Stimulated activated CD8-positive, alpha-beta memory T cell treated with anti-CD3 and anti-CD28 coated beads, Interleukin-4, amount 100 ng/mL, for 1 hour (primary cell): ENCODE data around the gene EFS.

Experiments
- DNase-seq, 2 donors: peaks; one replicate each; pipeline ENCODE4 v3.0.0-alpha.2; 2020; ENCODE audit warnings: low read depth in 2 of 2, low spot score in 1 of 2

The EFS gene

DNA sequence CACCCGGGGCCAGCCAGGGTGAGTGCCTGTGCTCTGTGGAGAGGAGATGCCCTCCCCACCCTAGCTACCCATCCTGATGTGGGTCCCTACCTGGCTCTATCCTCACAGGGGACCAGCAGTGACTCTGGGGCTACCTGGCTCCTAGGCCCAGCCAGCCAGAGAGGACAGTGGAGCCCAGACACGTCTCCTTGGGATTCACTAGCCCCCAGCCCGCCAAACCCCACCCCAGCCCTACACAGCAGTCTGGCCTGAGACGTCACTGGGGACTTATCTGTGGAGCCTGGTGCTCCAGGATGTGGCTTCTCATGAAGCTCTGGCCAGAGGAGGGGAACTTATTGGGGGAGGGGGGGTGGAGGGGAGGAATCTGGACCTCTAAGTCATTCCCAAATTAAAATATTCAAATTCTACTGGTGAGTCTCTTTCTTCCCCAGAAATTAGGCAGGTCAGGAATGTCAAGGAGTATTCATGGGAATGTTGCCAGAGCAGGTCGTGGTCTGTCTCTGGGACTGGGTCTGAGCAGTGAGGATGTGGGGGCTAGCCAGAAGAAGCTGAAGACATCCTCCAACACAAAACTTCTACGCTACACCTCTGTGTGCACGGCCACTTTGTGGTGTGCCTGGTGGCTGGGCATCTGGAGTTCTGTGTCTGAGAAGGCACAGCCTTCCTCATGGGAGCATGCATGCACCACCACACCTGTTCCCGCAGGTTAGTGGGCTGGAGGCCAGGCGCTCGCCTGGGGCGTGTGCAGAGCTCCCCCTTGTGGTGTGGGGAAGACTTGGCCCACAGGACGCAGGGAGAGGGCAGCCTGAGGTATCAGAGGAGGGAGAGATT is 14.6 kb upstream of the EFS start:
- peak; percentile 22 to 39 for DNase-seq

- no peak for DNase-seq
These were observed 13.7 kb upstream of the EFS start for GRCh38 chr14:23378612-23379220.

DNA sequence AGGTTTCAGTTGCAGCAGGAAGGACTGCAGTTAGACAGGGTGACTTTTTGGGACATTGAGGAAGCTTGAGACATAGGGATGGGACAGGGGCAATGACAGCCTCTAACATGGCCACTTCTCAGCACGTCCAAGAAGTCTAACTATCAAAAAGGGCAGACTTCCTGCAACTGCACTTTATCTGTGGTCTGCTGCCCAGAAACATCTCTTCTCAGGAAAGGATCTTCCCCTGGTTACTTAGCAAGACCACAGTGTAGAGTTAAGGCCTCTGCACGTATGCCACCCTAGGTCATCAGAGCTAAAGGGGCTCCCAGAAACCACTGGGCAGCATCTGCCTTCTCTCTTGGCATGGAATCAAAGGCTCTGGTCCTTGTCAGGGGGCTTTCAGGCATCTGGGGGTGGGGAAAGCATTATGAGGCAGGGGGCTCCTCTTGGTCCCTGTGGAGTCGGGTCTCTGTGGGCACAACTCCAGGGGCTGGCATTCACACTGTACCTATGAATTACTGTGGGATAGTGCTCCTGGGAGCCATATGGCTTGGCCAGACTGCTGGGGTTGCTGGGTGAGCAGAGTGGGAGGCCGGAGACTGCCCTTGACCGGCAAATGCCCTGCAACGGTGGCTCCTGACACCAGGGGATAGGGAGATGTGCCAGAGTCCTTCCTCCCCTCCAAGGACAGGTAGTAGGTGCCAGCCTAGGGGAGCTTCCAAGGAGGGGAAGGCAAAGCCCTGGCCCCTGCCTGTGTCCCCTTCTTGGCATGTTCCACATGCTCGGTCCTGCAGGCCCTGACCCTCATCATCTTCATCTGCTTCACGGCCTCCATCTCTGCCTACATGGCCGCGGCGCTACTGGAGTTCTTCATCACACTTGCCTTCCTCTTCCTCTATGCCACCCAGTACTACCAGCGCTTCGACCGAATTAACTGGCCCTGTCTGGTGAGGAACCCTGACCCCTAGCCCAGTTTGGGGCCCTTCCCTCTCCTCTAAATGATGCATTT is 12.9 kb upstream of the EFS start:
- no peak for DNase-seq

- no peak for DNase-seq
These were observed 12.2 kb upstream of the EFS start for GRCh38 chr14:23377198-23377550.

- no peak for DNase-seq
These were observed 11.7 kb upstream of the EFS start, which contains the start of gene CMTM5 for GRCh38 chr14:23376482-23377197. TSS of gene CMTM5 (plus strand) at chr14:23377046. CDS start at chr14:23377252, 206 bp downstream.

DNA sequence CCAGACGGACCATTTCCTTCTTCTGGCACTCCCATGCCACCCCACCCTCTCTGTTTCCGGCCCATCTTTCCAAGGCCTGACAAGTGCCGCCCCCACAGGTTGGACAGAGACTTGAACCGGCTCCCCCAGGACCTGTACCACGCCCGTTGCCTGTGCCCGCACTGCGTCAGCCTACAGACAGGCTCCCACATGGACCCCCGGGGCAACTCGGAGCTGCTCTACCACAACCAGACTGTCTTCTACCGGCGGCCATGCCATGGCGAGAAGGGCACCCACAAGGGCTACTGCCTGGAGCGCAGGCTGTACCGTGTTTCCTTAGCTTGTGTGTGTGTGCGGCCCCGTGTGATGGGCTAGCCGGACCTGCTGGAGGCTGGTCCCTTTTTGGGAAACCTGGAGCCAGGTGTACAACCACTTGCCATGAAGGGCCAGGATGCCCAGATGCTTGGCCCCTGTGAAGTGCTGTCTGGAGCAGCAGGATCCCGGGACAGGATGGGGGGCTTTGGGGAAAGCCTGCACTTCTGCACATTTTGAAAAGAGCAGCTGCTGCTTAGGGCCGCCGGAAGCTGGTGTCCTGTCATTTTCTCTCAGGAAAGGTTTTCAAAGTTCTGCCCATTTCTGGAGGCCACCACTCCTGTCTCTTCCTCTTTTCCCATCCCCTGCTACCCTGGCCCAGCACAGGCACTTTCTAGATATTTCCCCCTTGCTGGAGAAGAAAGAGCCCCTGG is 10.7 kb upstream of the EFS start:
- no peak for DNase-seq

DNA sequence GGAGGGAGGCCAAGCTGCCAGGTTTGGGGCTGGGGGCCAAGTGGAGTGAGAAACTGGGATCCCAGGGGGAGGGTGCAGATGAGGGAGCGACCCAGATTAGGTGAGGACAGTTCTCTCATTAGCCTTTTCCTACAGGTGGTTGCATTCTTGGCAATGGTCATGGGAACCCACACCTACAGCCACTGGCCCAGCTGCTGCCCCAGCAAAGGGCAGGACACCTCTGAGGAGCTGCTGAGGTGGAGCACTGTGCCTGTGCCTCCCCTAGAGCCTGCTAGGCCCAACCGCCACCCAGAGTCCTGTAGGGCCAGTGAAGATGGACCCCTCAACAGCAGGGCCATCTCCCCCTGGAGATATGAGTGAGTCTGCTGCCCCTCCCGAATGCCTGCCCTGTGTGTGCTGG is 8.1 kb upstream of the EFS start:
- no peak for DNase-seq

DNA sequence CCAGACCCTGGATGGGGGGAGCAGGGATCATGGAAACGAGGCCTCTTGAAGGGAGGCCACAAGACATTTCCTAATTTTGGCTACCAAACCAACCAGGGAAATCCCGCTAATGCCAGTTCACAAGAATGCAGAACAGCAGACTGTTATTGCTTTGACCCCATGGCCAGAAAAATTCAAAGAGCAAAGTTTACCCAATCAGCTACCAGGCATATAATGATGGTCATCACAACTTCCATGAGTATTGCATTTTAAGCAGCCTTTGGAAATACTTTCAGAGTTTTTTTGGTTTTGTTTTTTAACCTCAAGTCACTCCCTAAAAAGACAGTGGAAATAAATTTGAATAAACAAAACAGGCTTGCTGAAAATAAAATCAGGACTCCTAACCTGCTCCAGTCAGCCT is 7.5 kb upstream of the EFS start, which contains the start of gene IL25:
TSS of gene IL25 (plus strand) at position 301 of the 400 bp plus-strand sequence.
- no peak for DNase-seq

GRCh38 chr14:23371865-23372264 is 6.9 kb upstream of the EFS start:
- DNase-seq = no peak

DNA sequence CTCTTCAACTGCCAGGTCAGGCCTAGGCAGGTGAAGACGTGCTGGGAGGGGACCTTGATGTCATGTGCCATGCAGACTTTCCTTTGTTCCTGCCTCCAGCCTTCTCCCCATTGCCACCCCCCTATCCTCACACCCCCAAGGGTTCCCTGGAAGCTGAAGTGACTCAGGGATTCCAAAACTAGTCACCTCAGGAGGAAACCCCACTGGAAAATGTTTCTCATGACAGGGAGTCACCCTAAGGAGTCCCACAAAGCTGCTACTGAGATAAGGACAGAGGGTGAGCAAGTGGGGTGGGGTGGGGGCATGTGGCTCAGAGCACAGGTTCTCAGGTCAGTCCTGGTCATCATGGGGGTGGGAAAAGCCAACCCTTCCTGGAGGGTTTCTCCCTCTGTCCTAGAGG is 5.2 kb upstream of the EFS start:
- DNase-seq = no peak

- no peak for DNase-seq
These were observed 1.5 kb upstream of the EFS start for GRCh38 chr14:23366426-23366921.

DNA sequence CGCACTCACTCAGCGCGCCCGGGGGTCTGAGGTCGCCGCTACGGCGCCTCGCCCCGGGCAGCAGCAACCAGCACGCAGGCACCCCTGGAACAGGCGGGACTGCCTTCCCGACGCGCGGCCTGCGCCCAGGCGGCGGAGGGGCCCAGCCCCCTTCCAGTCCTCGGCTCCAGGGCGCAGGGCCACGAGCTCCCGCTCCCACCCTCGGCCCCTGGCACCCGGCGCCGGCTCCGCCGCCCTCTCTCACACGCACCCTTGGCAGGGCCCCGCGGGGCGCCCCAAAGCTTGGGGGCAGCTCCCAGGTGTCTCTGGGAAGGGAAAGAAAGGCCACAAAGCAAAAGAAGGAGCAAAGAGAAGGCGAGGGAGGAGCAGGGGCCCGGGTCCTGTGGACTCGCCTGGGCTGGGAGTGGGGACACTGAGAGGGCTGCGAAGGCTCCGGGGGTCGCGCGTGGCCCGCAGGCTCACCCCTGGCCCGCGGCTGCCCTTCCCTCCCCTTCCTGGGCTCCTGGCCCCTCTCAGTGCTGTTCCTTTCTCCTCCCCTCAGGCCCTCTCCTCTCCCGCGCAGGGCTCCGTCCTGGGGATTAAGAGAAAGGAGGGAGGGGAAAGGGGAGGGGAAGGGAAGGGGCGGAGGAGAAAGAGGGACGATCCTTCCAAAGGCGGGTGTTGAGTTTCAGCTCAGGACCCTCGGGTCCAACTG is 907 bp upstream of the EFS start:
- DNase-seq = no peak

DNA sequence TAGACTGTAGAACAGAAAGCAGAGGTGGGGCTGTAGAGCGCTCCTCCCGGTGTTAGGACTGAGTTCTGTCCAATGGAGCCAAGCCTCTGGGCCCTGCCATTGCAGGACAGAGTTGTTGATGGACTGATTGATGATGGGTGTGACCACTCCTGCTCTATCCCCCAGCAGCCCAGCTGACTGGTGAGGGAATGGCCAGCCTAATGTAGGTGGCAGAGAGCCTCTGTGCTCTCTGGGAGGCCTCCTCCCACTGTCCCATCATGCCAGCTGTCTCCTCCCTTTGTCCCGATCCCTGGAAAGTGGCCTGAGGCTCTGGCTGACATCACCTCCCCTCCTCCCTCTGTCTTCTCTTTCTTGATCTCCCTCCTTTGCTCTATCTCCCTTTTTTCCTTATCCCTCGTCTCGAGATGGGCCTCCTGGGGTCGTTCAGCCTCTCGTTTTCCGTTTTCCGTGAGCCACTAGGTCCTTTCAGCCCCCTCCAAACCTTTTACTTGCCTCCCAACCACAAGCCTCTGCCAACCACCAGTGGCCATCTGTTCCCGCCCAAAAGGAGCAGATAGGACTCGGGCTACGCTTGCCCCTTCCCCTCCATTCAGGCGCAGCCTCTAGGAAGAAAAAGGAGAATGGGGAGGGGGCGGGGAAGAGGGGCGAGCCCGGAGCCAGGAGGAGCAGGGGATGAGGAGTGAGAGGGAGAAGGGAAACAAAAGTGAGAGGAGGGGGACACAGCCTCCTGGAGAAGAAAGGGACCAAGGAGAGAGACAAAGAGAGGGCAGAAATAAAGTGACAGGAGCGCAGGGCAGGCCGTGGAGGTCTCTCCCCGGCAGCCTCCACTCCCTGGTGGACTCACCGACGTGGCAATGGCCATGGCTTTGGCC is 572 bp downstream of the EFS start:
- DNase-seq = no peak

GRCh38 chr14:23362200-23362599 is 2.8 kb downstream of the EFS start:
- no peak for DNase-seq

DNA sequence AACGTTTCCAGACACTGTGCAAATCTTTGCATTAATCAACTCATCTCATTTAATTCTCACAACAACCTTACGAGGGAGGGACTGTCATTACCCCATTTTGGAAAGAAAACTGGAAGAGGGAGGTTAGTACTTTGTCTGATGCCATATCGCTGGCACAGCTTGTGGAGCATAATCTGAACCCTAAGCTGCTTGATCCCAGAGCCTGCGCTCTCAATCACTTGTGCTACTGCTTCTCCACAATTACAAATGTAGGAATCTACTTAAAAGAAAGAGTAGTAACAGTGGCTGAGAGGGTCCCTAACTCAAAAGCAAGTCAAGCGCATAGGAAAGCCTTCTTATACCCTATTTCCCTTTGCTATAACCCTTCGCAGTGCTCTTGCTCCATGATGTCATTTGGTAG is 3.2 kb downstream of the EFS start:
- DNase-seq = no peak

DNA sequence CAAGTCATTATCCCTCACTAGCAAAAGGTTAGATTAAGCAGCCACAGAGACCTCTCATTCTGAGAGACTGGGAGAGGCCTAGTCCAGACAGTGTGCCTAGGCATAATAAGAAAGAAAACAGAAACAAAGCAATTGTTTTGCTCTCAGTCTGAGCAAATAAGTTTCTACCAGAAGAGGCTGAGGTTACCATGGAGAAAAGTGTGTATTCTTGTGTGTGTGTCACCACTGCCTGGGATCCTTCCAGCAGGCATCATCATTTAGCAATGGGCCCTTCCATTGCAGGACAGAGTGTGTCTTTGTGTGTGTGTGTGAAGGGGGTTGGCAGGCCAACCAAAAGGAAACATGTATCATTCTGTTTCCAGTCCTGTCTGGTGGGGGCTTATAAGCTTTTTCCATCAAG is 3.7 kb downstream of the EFS start:
- no peak for DNase-seq

DNA sequence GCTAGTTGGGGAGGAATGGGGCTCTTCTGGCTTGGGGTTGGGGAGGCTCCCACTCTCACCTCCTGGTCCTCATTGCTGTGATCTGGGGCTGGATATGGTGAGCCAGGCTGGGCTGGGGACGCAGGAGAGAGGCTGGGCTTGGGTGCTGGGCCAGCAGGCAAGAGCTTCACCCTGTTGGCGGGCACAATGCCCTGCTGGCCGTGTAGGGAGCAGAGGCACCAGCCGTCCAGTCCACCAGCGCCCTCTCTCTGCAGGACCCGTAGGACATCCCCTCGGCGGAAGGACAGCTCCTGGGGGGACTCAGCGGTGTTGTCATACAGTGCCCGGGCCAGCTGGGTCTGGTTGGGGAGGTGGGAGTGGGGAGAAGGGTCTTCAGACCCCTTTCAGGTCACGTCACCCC is 4.5 kb downstream of the EFS start:
- no peak for DNase-seq

- no peak for DNase-seq
These were observed 5.1 kb downstream of the EFS start for GRCh38 chr14:23359722-23360447.
